Heart left ventricle (tissue), 13 donors: ENCODE data around the gene CFAP299.

Experiments
- CTCF ChIP-seq, 12 donors: fragments of 200-600 bp; sonication (generic) in 4 of 12; IDR thresholded peaks; one replicate each; pipeline versions ENCODE4 v1.5.0 to v1.8.0; 2018 to 2022; ENCODE audit warnings: antibody characterized with exemption in 12 of 12, mild to moderate bottlenecking in 5 of 12
- POLR2A ChIP-seq, 2 donors: fragments of 450-650 bp; IDR thresholded peaks; one replicate each; pipeline ENCODE4 v1.6.1; 2017; ENCODE audit warnings: antibody characterized with exemption in 2 of 2, mild to moderate bottlenecking in 2 of 2, moderate library complexity in 2 of 2
- donor health status: ischemic (EF 13 %, LVEDD 7.1; RV severe dilation, severe dysfunction).
- donor health status: DM: no; HTN: yes; CAD: no.
- donor health status: DM: no; HTN: no; CAD: no.
- donor health status: ischemic (EF 25% LVEDD 6.9; RV normal size, moderate dysfunction).
- donor health status: ischemic (EF 25% LVEDD 5.7; RV mildly dilated, moderate dysfunction).
- donor health status: ischemic (EF 35%, LVEDD 5.7; RV mildly dilated, moderate dysfunction).
- donor health status: nonischemic (EF 11% LVEDD 7.7; RV severe dilation, severe dysfunction).
- donor health status: DM: yes; HTN: yes; CAD: no.
- donor health status: PGD.
- donor health status: ischemic (EF 29% LVEDD 5.4; RV normal size, mild dysfunction).
- donor health status: nonischemic (EF 23%, LVEDD 6.1; RV moderate dilation, normal function).

DNA sequence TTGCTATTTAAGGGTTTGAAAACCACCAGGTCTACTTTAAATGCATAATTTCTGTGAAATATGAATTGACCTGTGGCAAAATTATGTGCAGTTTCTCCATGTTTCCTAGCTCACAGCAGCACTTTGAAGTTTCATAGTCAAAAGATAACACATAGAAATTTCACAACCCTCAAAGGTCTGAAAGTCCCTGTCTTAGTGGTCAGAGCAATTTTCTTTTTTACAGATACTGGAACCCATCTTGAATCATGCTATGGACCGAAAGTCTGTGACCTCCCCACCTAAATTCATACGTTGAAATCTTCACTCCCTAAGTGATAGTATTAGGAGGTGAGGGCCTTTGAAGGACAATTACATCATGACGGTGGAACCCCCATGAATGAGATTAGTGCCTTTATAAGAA lies 454.6 kb downstream of the CFAP299 start:
- no peak for TF ChIP-seq CTCF (IDR thresholded peaks at IDR 0.05)
- TF ChIP-seq POLR2A (IDR thresholded peaks at IDR 0.05): no peak
